Stomach (tissue), 4 donors: ENCODE measurements around the gene TRIP13.

Source experiments
- EP300 ChIP-seq: sonication (generic); formaldehyde crosslinking; IDR thresholded peaks from one replicate; pipeline ENCODE4 v1.6.1; 2017; ENCODE audit warnings: antibody characterized with exemption
- POLR2A ChIP-seq, 4 donors: fragments of 450-650 bp; IDR thresholded peaks; one replicate each; pipeline ENCODE4 v1.6.1; 2016; ENCODE audit warnings: antibody characterized with exemption in 4 of 4, control low read depth in 2 of 4, mild to moderate bottlenecking in 1 of 4, moderate library complexity in 1 of 4
- TF ChIP-seq, protein P1 (sequence below), 7 experiments: fragments of 450-650 bp in 4 of 7; fragments of 200-600 bp in 3 of 7; sonication (generic) in 3 of 7; IDR thresholded peaks; one replicate each; pipeline ENCODE4 v1.5.1; 2016 to 2019; ENCODE audit warnings: antibody characterized with exemption in 7 of 7, control low read depth in 2 of 7, mild to moderate bottlenecking in 1 of 7

DNA sequence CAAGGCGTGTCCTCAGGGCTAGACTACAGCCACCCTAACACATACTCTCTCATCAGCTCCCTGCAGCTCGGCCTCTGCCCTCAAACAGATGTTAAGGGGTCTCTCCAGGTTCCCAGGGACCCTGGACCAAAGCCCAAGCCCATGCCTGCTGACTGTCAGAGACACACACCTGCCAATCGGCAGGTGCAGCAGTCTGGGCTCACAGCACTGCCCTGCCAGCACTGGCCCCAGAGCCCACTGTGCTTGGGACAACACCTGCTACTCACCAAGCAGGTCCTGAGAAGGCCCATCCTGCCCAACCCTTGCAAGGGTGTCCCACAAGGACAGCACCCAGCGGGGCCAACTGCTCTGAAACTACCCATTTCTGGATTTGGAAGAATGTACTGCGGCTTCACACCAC is 21.7 kb upstream of the TRIP13 start:
- TF ChIP-seq, protein P1, sequence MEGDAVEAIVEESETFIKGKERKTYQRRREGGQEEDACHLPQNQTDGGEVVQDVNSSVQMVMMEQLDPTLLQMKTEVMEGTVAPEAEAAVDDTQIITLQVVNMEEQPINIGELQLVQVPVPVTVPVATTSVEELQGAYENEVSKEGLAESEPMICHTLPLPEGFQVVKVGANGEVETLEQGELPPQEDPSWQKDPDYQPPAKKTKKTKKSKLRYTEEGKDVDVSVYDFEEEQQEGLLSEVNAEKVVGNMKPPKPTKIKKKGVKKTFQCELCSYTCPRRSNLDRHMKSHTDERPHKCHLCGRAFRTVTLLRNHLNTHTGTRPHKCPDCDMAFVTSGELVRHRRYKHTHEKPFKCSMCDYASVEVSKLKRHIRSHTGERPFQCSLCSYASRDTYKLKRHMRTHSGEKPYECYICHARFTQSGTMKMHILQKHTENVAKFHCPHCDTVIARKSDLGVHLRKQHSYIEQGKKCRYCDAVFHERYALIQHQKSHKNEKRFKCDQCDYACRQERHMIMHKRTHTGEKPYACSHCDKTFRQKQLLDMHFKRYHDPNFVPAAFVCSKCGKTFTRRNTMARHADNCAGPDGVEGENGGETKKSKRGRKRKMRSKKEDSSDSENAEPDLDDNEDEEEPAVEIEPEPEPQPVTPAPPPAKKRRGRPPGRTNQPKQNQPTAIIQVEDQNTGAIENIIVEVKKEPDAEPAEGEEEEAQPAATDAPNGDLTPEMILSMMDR (IDR thresholded peaks at IDR 0.05): no peak
- TF ChIP-seq POLR2A (IDR thresholded peaks at IDR 0.05) (no peak), EP300 (no peak)
